Ovary (tissue), 9 donors: ENCODE data around the gene TRAPPC2. TPM values are rescaled to one million over a fixed set of nuclear protein-coding genes. Genes with fewer than 3 reads are reported as not detected.
"Not testable (repeated sequence)": the region's sequence is repeated elsewhere in the genome, so short reads cannot be mapped to it uniquely, and the experiment has no call there.

Source experiments
- DNase-seq, 5 donors: peaks; one replicate each; pipeline ENCODE4 v3.0.0-alpha.2; 2019 to 2020
- H3K27ac ChIP-seq, 2 donors: fragments of 200-600 bp; one replicate each; pipeline versions ENCODE4 v1.5.1 to v1.8.0; 2019 to 2022
- H3K27me3 ChIP-seq: fragments of 200-600 bp; one replicate; pipeline ENCODE4 v1.8.0; 2022
- H3K36me3 ChIP-seq: fragments of 200-600 bp; sonication (generic); one replicate; pipeline ENCODE4 v1.5.1; 2019
- H3K4me1 ChIP-seq: one replicate; pipeline ENCODE4 v1.8.1; 2013; ENCODE audit warnings: mild to moderate bottlenecking, moderate library complexity; ENCODE audit not compliant: insufficient read depth
- H3K4me3 ChIP-seq: fragments of 200-600 bp; sonication (generic); one replicate; pipeline ENCODE4 v1.5.1; 2017
- H3K9me3 ChIP-seq, 2 donors: fragments of 200-600 bp in 1 of 2; sonication (generic) in 1 of 2; one replicate each; pipeline versions ENCODE4 v1.5.1 to v1.8.1; 2013 to 2019; ENCODE audit warnings: mild to moderate bottlenecking in 1 of 2, moderate library complexity in 1 of 2
- EP300 ChIP-seq: sonication (generic); formaldehyde crosslinking; IDR thresholded peaks from one replicate; pipeline ENCODE4 v1.6.1; 2017; ENCODE audit warnings: antibody characterized with exemption
- POLR2A ChIP-seq: fragments of 450-650 bp; IDR thresholded peaks from one replicate; pipeline ENCODE4 v1.6.1; 2017; ENCODE audit warnings: antibody characterized with exemption, mild to moderate bottlenecking, moderate library complexity
- WGBS, 3 donors: extraction: QIAGEN DNeasy Blood & Tissue Kit in 1 of 3; methylation state at CpG; one replicate each; pipeline versions ENCODE4 v1.1.5 to v1.1.7; 2013 to 2017; 5-methylcytosine and 5-hydroxymethylcytosine counted together
- intact Hi-C, 4 donors: fragments of 100-400 bp; cut with DNase I; formaldehyde crosslinking; loops; one replicate each; pipeline versions ENCODE4 v1.11.0 to v1.15.1; 2022 to 2023
- polyA plus RNA-seq, 2 donors: library from polyadenylated mRNA; stranded (reverse); fragments of 200-250 nt in 1 of 2; fragments of 350-450 nt in 1 of 2; fragmentation: Illumina TruSeq in 1 of 2; extraction: RNeasy Lipid Tissue Mini Kit (QIAGEN cat#74804) in 1 of 2; gene quantifications; one replicate each; pipeline ENCODE4 v1.2.3, GENCODE V29; 2013 to 2014
- total RNA-seq, 7 donors: library from RNA; depleted of rRNA in 2 of 7; stranded (reverse); fragments of >200 nt in 2 of 7; fragmentation: NEBNext Ultra II Directional in 3 of 7; extraction: Animal tissue kit (Norgen Biotek cat#: 25700) in 3 of 7; gene quantifications; one replicate each; pipeline versions ENCODE4 v1.1.0 to v1.2.4, GENCODE V29; 2016 to 2023
- TF ChIP-seq, protein P1 (sequence below), 3 donors: fragments of 450-650 bp in 2 of 3; fragments of 200-600 bp in 1 of 3; IDR thresholded peaks; one replicate each; pipeline versions ENCODE4 v1.5.1 to v1.8.0; 2016 to 2022; ENCODE audit warnings: antibody characterized with exemption in 3 of 3, mild to moderate bottlenecking in 1 of 3
- donor health status: DM: no; HTN: no; CAD: no; lungs with moderate emphysema.
- donor health status: DM: no; HTN: no; CAD: no.
- donor health status: Bipolar disorder and iron deficiency.
- donor health status: DM: yes; HTN: yes; CAD: no.
- donor health status: DM: no; HTN: no; CAD: no.
- donor health status: DM: yes; HTN: yes; CAD: no.

TRAPPC2 gene
- total and polyA plus RNA-seq, 9 donors, result 10.7 to 26.5 (median 20.9) TPM

DNA sequence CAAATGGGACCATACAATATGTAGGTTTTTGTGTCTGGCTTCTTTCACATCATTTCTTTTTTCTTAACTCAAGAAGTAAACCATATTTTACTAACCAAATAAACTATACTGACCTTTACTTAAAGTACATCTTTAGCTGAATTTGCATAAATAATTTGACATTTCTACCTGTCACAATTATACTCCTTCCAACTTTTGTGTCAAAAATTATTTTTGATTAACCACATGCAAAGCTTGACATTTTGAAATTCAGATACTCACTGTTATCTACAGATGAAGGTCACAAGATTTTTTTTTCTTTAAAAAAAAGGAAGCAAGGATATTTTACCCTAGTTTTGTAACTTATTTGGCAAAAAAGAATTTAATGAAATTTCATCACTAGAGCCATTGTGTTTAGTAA is 57.5 kb downstream of the TRAPPC2 start:
- no peak for DNase-seq
- Histone ChIP-seq H3K27me3 (no peaks in the 10 kb centered on the region), H3K9me3 (no peaks in the 10 kb centered on the region), H3K36me3 (no peaks in the 10 kb centered on the region), H3K4me3 (no peak overlapping the region), H3K4me1 (no peaks in the 10 kb centered on the region), H3K27ac (no peak overlapping the region)
- intact Hi-C loops, result no loop called here
- no peak for TF ChIP-seq POLR2A
- TF ChIP-seq, protein P1, sequence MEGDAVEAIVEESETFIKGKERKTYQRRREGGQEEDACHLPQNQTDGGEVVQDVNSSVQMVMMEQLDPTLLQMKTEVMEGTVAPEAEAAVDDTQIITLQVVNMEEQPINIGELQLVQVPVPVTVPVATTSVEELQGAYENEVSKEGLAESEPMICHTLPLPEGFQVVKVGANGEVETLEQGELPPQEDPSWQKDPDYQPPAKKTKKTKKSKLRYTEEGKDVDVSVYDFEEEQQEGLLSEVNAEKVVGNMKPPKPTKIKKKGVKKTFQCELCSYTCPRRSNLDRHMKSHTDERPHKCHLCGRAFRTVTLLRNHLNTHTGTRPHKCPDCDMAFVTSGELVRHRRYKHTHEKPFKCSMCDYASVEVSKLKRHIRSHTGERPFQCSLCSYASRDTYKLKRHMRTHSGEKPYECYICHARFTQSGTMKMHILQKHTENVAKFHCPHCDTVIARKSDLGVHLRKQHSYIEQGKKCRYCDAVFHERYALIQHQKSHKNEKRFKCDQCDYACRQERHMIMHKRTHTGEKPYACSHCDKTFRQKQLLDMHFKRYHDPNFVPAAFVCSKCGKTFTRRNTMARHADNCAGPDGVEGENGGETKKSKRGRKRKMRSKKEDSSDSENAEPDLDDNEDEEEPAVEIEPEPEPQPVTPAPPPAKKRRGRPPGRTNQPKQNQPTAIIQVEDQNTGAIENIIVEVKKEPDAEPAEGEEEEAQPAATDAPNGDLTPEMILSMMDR (IDR thresholded peaks at IDR 0.05), result no peak
- no peak for TF ChIP-seq EP300

- H3K4me3 ChIP-seq, result no peak overlapping the region
- TF ChIP-seq, protein P1 (IDR thresholded peaks at IDR 0.05), result no peak
- TF ChIP-seq POLR2A (no peak), EP300 (no peak)
- no peaks in the 10 kb centered on the region for H3K4me1 ChIP-seq
- no peaks in the 10 kb centered on the region for H3K36me3 ChIP-seq
- H3K9me3 ChIP-seq, result no peaks in the 10 kb centered on the region
- no peak for DNase-seq
- no peaks in the 10 kb centered on the region for H3K27me3 ChIP-seq
- H3K27ac ChIP-seq, result no peak overlapping the region
- intact Hi-C loops, result no loop called here
Observed at GRCh38 chrX:13673016-13673415, 61.4 kb downstream of the TRAPPC2 start.

GRCh38 chrX:13670197-13670596 is 64.2 kb downstream of the TRAPPC2 start:
- Histone ChIP-seq H3K27me3 (no peaks in the 10 kb centered on the region), H3K36me3 (no peaks in the 10 kb centered on the region)
- no peak for TF ChIP-seq EP300
- TF ChIP-seq, protein P1 (IDR thresholded peaks at IDR 0.05), result no peak
- TF ChIP-seq POLR2A, result no peak

GRCh38 chrX:13669755-13670154 is 64.7 kb downstream of the TRAPPC2 start:
- not testable (repeated sequence) for H3K36me3 ChIP-seq, H3K4me3 ChIP-seq, H3K27me3 ChIP-seq, DNase-seq, H3K4me1 ChIP-seq, H3K27ac ChIP-seq, H3K9me3 ChIP-seq
- intact Hi-C loops, result loop anchor here in 1 of 4 donors (5.0 kb wide), 1 partner anchor 363 kb away; no protein-coding TSS in a partner anchor
- WGBS, 3 donors, result 92 to 97% (median 93%) methylated on average over 8 of the region's 8 CpGs

More at GRCh38 chrX:13670197-13670596, 64.2 kb downstream of the TRAPPC2 start:
- Histone ChIP-seq H3K4me1 (no peaks in the 10 kb centered on the region), H3K4me3 (no peak overlapping the region), H3K9me3 (no peaks in the 10 kb centered on the region), H3K27ac (no peak overlapping the region)
- intact Hi-C loops, result no loop called here
- 88 to 95% (median 94%) methylated on average over 5 of the region's 5 CpGs for WGBS, 3 donors
- DNase-seq, result no peak

DNA sequence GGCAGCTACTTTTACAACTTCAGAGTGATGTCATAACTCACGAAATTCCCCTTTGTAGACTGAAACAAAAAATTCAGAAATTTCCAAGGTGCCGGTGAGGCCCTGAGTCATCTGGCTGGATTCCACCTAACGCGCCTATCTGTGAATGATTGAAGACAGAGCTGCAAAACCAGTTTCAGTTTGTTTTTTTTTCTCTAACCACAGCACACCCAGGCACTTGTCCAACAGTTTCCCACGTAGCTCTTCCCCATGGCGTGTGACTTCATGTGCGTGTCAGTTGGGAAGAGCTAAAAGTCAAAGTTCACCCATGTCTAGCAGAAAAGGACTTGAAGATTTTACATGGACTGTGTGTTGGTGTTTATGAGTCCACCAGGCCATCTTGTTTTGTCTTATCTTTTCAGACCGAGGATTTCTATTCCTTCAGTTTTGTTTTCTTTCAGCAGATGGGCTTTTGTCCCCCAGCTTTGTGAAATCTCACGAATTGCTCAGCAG is 65.1 kb downstream of the TRAPPC2 start:
- H3K36me3 ChIP-seq, result no peaks in the 10 kb centered on the region
- H3K27ac ChIP-seq, result no peak overlapping the region
- WGBS, 3 donors, result 31 to 44% (median 37%) methylated on average over 9 of the region's 9 CpGs
- no peak for TF ChIP-seq POLR2A
- TF ChIP-seq, protein P1 (IDR thresholded peaks at IDR 0.05), result no peak
- TF ChIP-seq EP300, result no peak
- H3K9me3 ChIP-seq, result no peaks in the 10 kb centered on the region
- no peak overlapping the region for H3K4me3 ChIP-seq
- H3K4me1 ChIP-seq, result no peaks in the 10 kb centered on the region
- DNase-seq, result peak; percentile 53 to 75 (median 71)
- intact Hi-C loops, result loop anchor here in 1 of 4 donors (5.0 kb wide), 1 partner anchor 363 kb away; no protein-coding TSS in a partner anchor
- H3K27me3 ChIP-seq, result no peaks in the 10 kb centered on the region
